Dermis lymphatic vessel endothelial cell (primary cell): ENCODE data around the gene PAX5. TPM values are rescaled to one million over a fixed set of nuclear protein-coding genes. Genes with fewer than 3 reads are reported as not detected.

Source experiments
- total RNA-seq: library from RNA; depleted of rRNA; stranded (reverse); fragments of >200 nt; gene quantifications from 2 replicates; pipeline ENCODE4 v1.2.1, GENCODE V29; 2014

PAX5 gene
- not detected in 2 replicates for total RNA-seq

DNA sequence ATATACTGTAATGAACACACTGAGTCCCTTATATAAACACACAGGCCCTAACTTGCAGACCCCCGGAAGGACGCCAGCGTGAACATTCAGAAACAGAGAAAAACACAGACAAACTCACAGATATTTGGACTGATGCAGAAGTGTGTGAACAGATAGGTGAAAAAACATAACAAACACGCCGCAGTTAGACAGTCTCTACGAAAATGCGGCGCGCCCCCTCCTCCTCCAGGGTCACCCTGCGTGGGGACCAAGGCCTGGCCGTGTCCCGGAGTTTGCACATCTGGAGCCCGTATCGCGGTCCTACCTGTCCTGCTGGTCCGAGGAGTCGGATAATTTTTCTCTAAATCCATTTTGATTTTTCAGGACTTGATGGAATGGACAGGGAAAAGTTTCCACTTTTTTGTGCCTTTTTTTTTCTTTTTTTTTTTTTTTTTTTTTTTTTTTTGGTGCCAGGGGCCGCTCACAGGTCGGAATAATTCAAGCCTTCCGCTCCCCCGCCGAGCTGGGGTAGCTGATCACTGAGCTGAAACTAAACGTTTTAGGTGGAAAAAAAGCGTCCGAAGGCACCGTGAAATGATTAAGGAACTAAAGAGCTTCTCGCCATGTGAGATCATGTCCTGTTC lies at the start of gene PAX5:
Gene PAX5 (minus strand): TSS at position 587 of the 623 bp plus-strand sequence. CDS start 237 bp downstream, at position 350.

Other genes with a start within 250 kb of the PAX5 start
- 8.7 and 12.4 TPM in 2 replicates for gene ZCCHC7, start 86.3 kb upstream of the PAX5 start, total RNA-seq